ENCODE data around the gene BICDL2. TPM values are rescaled to one million over a fixed set of nuclear protein-coding genes. Genes with fewer than 3 reads are reported as not detected.

BICDL2 gene
- total and polyA plus RNA-seq, 2 donors (not counting 3 experiments of a cell fraction or from before 2014, with no cell fraction given): not detected

GRCh38 chr16:3042376-3042775, 5.6 kb upstream of the BICDL2 start:
- dilution Hi-C loops (cut with MboI; ENCODE audit: extremely low pct_ligation_motif_present, low sequenced_read_pairs): no loop called here
- H2AFZ ChIP-seq (ENCODE audit: low read depth, low read length): no peak overlapping the region
- no peak overlapping the region for H3K4me2 ChIP-seq (ENCODE audit: insufficient read depth, low read length)
- DNase-seq (ENCODE audit: low read depth, low spot score) (no peak), FAIRE-seq (no peak)
- H3K36me3 ChIP-seq (ENCODE audit: control insufficient read depth in 2 of 2, extremely low read depth in 1 of 2, insufficient read depth in 2 of 2, low read length in 2 of 2): no peaks in the 10 kb centered on the region
- intact Hi-C loops (cut with micrococcal nuclease): no loop called here
- no peak for TF ChIP-seq POLR2AphosphoS5 (IDR thresholded peaks at IDR 0.05; ENCODE audit: insufficient read depth, low read depth, low read length)
- H4K20me1 ChIP-seq (replicated peaks; ENCODE audit: control insufficient read depth, extremely low read depth, insufficient read depth, low read length): no peaks in the 10 kb centered on the region
- peaks cover 2% of the 10 kb centered on the region for H3K4me1 ChIP-seq (ENCODE audit: control insufficient read depth, extremely low read depth, insufficient read depth, low read length)
- ChIA-PET POLR2A (interaction anchor here (0.6 kb wide), 1 partner anchor 18 kb away, joined by 4 read pairs; no protein-coding TSS in a partner anchor), CTCF (interaction anchor here (1.5 to 14.7 kb wide), 2 partner anchors 11 to 72 kb away, joined by 4 to 200 read pairs; no protein-coding TSS in a partner anchor)
- no peak overlapping the region for H3K27ac ChIP-seq (ENCODE audit: insufficient read depth, low read depth, low read length)
- H3K79me2 ChIP-seq (ENCODE audit: control insufficient read depth, insufficient read depth, low read length): no peaks in the 10 kb centered on the region
- BruUV-seq (replicated peaks): no TSS peak
- no peak overlapping the region for H3K4me3 ChIP-seq (replicated peaks in 1 of 3; ENCODE audit: insufficient read depth in 1 of 3, low read depth in 1 of 3, low read length in 3 of 3)
- H3K9ac ChIP-seq (replicated peaks; ENCODE audit: extremely low read depth, insufficient read depth, low read length): no peak overlapping the region
- H3K9me3 ChIP-seq (replicated peaks; ENCODE audit: control insufficient read depth, insufficient read depth, low read length): no peaks in the 10 kb centered on the region
- peaks cover 26% of the 10 kb centered on the region in 2 experiments for H3K27me3 ChIP-seq (ENCODE audit: control insufficient read depth in 2 of 2, insufficient read depth in 2 of 2, low read length in 2 of 2)
- H3K9me1 ChIP-seq (replicated peaks; ENCODE audit: control insufficient read depth, extremely low read depth, insufficient read depth, low read length): no peaks in the 10 kb centered on the region

GRCh38 chr16:3038896-3039295, 2.2 kb upstream of the BICDL2 start:
- no peak overlapping the region for H3K4me3 ChIP-seq (replicated peaks in 1 of 3; ENCODE audit: insufficient read depth in 1 of 3, low read depth in 1 of 3, low read length in 3 of 3)
- no peaks in the 10 kb centered on the region for H3K4me1 ChIP-seq (ENCODE audit: control insufficient read depth, extremely low read depth, insufficient read depth, low read length)
- ChIA-PET POLR2A (no interaction called here), CTCF (interaction anchor here (1.4 to 14.7 kb wide), 2 partner anchors 8 to 20 kb away, joined by 4 to 200 read pairs; no protein-coding TSS in a partner anchor)
- no peak overlapping the region for H2AFZ ChIP-seq (ENCODE audit: low read depth, low read length)
- FAIRE-seq (no peak), DNase-seq (ENCODE audit: low read depth, low spot score) (no peak)
- intact Hi-C loops (cut with micrococcal nuclease) (no loop called here), dilution Hi-C loops (cut with MboI; ENCODE audit: extremely low pct_ligation_motif_present, low sequenced_read_pairs) (no loop called here)
- no peaks in the 10 kb centered on the region for H3K9me3 ChIP-seq (replicated peaks; ENCODE audit: control insufficient read depth, insufficient read depth, low read length)
- H3K9ac ChIP-seq (replicated peaks; ENCODE audit: extremely low read depth, insufficient read depth, low read length): no peak overlapping the region
- no peak overlapping the region for H3K4me2 ChIP-seq (ENCODE audit: insufficient read depth, low read length)
- TF ChIP-seq POLR2A (IDR thresholded peaks at IDR 0.05; ENCODE audit: low read depth, low read length): no peak
- TF ChIP-seq JUN (IDR thresholded peaks at IDR 0.05; ENCODE audit: borderline replicate concordance, insufficient read depth, insufficient read length, low read depth): no peak
- TF ChIP-seq CTCF (IDR thresholded peaks at IDR 0.05; ENCODE audit: extremely low read depth in 1 of 2, insufficient read depth in 1 of 2, low read depth in 1 of 2, low read length in 2 of 2): no peak
- no peak for TF ChIP-seq EZH2 (IDR thresholded peaks at IDR 0.05; ENCODE audit: borderline replicate concordance, low read depth, low read length, severe bottlenecking)
- no peak for TF ChIP-seq GATA2 (IDR thresholded peaks at IDR 0.05; ENCODE audit: insufficient read depth, insufficient read length, low read depth, low read length)
- no peak for TF ChIP-seq POLR2AphosphoS5 (IDR thresholded peaks at IDR 0.05; ENCODE audit: insufficient read depth, low read depth, low read length)
- no peak for TF ChIP-seq MYC (IDR thresholded peaks at IDR 0.05; ENCODE audit: low read depth, low read length)
- TF ChIP-seq MAX (IDR thresholded peaks at IDR 0.05; ENCODE audit: insufficient read depth, insufficient read length): no peak
- TF ChIP-seq FOS (IDR thresholded peaks at IDR 0.05; ENCODE audit: borderline replicate concordance, insufficient read depth, low read length): no peak
- H3K79me2 ChIP-seq (ENCODE audit: control insufficient read depth, insufficient read depth, low read length): no peaks in the 10 kb centered on the region
- no TSS peak for BruUV-seq (replicated peaks)
- no peak overlapping the region for H3K27ac ChIP-seq (ENCODE audit: insufficient read depth, low read depth, low read length)
- H3K27me3 ChIP-seq (ENCODE audit: control insufficient read depth in 2 of 2, insufficient read depth in 2 of 2, low read length in 2 of 2): peaks cover 37 to 42% of the 10 kb centered on the region in 2 experiments
- no peaks in the 10 kb centered on the region for H4K20me1 ChIP-seq (replicated peaks; ENCODE audit: control insufficient read depth, extremely low read depth, insufficient read depth, low read length)
- H3K9me1 ChIP-seq (replicated peaks; ENCODE audit: control insufficient read depth, extremely low read depth, insufficient read depth, low read length): no peaks in the 10 kb centered on the region
- no peaks in the 10 kb centered on the region for H3K36me3 ChIP-seq (ENCODE audit: control insufficient read depth in 2 of 2, extremely low read depth in 1 of 2, insufficient read depth in 2 of 2, low read length in 2 of 2)
